Skeletal muscle tissue (tissue), 4 donors: Measurements from ENCODE around the gene TSPAN14. TPM values are rescaled to one million over a fixed set of nuclear protein-coding genes. Genes with fewer than 3 reads are reported as not detected.

ENCODE experiments used
- H3K27ac ChIP-seq: one replicate; pipeline ENCODE4 v1.7.0; 2013; ENCODE audit warnings: mild to moderate bottlenecking, low read depth, low read length, inconsistent platforms
- H3K27me3 ChIP-seq, 3 donors: one replicate each; pipeline ENCODE4 v1.7.0; 2013; ENCODE audit warnings: low read length in 3 of 3; ENCODE audit not compliant: control insufficient read depth in 3 of 3, insufficient read depth in 3 of 3
- H3K36me3 ChIP-seq, 3 donors: one replicate each; pipeline ENCODE4 v1.7.0; 2013; ENCODE audit warnings: low read length in 3 of 3; ENCODE audit not compliant: control insufficient read depth in 3 of 3, insufficient read depth in 3 of 3
- H3K4me1 ChIP-seq, 3 donors: one replicate each; pipeline ENCODE4 v1.7.0; 2013; ENCODE audit warnings: low read length in 3 of 3, mild to moderate bottlenecking in 3 of 3; ENCODE audit not compliant: control insufficient read depth in 3 of 3, insufficient read depth in 3 of 3
- H3K4me3 ChIP-seq, 3 donors: one replicate each; pipeline ENCODE4 v1.7.0; 2013; ENCODE audit warnings: low read length in 3 of 3
- H3K9ac ChIP-seq, 3 donors: one replicate each; pipeline ENCODE4 v1.7.0; 2013; ENCODE audit warnings: low read length in 3 of 3, mild to moderate bottlenecking in 3 of 3, moderate library complexity in 2 of 3, low read depth in 1 of 3
- H3K9me3 ChIP-seq, 3 donors: one replicate each; pipeline ENCODE4 v1.7.0; 2013; ENCODE audit warnings: low read length in 3 of 3; ENCODE audit not compliant: control insufficient read depth in 3 of 3
- total RNA-seq: library from RNA; depleted of rRNA; stranded (reverse); fragments of >200 nt; gene quantifications from one replicate; pipeline ENCODE4 v1.2.3, GENCODE V29; 2014
- donor health status: Osteomylitis.

Gene TSPAN14
- total RNA-seq, 1 donor from 2014 or later, result 6.3 TPM

DNA sequence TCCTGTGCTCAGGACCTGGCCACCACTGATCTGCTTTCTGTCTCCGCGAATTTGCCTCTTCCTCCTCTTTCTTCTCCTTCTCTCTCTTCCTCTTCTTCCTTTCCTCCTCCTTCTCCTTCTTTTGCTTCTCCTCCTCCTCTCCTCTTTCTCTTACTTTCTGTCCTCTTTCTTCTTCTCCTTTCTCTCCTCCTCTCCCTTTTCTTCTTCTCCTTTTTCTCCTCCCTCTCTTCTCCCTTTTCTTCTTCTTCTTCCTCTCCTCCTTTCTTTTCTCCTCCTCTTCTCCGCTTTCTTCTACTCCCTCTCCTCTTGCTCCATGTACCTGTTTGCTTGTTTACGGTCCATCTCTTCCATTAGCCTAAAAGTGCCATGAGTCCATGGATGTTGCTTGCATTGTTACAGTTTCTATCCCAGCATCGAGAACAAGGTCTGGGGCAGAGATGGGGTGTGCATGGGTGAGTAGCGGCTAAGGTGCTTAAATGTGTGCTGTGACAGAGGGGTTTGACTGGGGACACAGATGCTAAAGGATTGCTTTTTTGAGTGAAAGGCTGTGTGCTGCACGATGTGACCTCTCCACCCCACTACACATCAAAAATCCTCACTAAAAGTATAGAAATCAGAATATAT lies 91.3 kb downstream of the TSPAN14 start:
- Histone ChIP-seq H3K36me3 (no peaks in the 10 kb centered on the region), H3K4me3 (no peak overlapping the region), H3K4me1 (peaks cover 0 to 13% (median 8%) of the 10 kb centered on the region in 3 donors), H3K27ac (no peak overlapping the region), H3K9me3 (no peaks in the 10 kb centered on the region), H3K27me3 (peaks cover 0 to 7% (median 5%) of the 10 kb centered on the region in 3 donors), H3K9ac (no peak overlapping the region)

- H3K27ac ChIP-seq, result no peak overlapping the region
These were observed 98.1 kb downstream of the TSPAN14 start for GRCh38 chr10:80552151-80552646.

GRCh38 chr10:80553436-80553835 lies 99.3 kb downstream of the TSPAN14 start:
- no peak overlapping the region for H3K9ac ChIP-seq
- H3K36me3 ChIP-seq, result no peaks in the 10 kb centered on the region
- peaks cover 0 to 3% (median 0%) of the 10 kb centered on the region in 3 donors for H3K27me3 ChIP-seq
- H3K9me3 ChIP-seq, result no peaks in the 10 kb centered on the region
- peaks cover 0 to 7% (median 0%) of the 10 kb centered on the region in 3 donors for H3K4me1 ChIP-seq
- H3K27ac ChIP-seq, result no peak overlapping the region
- no peak overlapping the region for H3K4me3 ChIP-seq

More at GRCh38 chr10:80552151-80552646, 98.1 kb downstream of the TSPAN14 start:
- Histone ChIP-seq H3K9ac (no peak overlapping the region), H3K4me3 (no peak overlapping the region), H3K27me3 (peaks cover 0 to 3% (median 0%) of the 10 kb centered on the region in 3 donors), H3K9me3 (no peaks in the 10 kb centered on the region), H3K4me1 (peaks cover 0 to 7% (median 0%) of the 10 kb centered on the region in 3 donors), H3K36me3 (no peaks in the 10 kb centered on the region)

DNA sequence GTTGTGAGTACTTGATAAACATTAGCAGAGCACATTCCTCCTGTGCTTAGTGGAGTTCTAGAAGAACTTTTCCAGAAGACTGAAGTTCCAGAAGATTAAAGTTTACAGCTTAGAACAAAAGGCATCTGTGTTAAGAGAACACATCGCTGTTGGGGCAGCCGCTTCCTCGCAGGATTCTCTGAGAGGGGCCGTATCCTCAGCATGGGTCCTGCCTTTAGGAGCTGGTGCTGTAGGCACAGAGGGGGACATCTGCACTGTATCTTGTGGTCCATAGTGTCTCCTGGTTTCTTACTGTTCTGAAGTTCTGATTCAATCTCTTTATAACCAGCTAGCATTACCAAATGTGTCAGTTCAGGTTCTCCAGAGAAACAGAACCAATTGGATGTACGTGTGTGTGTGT lies 99.9 kb downstream of the TSPAN14 start:
- no peak overlapping the region for H3K9ac ChIP-seq
- H3K27me3 ChIP-seq, result peaks cover 0 to 3% (median 0%) of the 10 kb centered on the region in 3 donors
- H3K36me3 ChIP-seq, result no peaks in the 10 kb centered on the region
- no peak overlapping the region for H3K27ac ChIP-seq
- peaks cover 0 to 7% (median 0%) of the 10 kb centered on the region in 3 donors for H3K4me1 ChIP-seq
- no peak overlapping the region for H3K4me3 ChIP-seq
- H3K9me3 ChIP-seq, result no peaks in the 10 kb centered on the region

- Histone ChIP-seq H3K4me3 (no peak overlapping the region), H3K27ac (no peak overlapping the region), H3K27me3 (no peaks in the 10 kb centered on the region), H3K36me3 (no peaks in the 10 kb centered on the region), H3K4me1 (peaks cover 0 to 7% (median 0%) of the 10 kb centered on the region in 3 donors), H3K9ac (no peak overlapping the region), H3K9me3 (no peaks in the 10 kb centered on the region)
These were observed 101.3 kb downstream of the TSPAN14 start for GRCh38 chr10:80555415-80555814.

- Histone ChIP-seq H3K36me3 (no peaks in the 10 kb centered on the region), H3K4me3 (no peak overlapping the region)
These were observed 107.8 kb downstream of the TSPAN14 start for GRCh38 chr10:80561950-80562349.

GRCh38 chr10:80567292-80567691 lies 113.2 kb downstream of the TSPAN14 start:
- Histone ChIP-seq H3K27ac (no peak overlapping the region), H3K4me1 (no peaks in the 10 kb centered on the region), H3K9me3 (no peaks in the 10 kb centered on the region), H3K27me3 (peaks cover 0 to 18% (median 0%) of the 10 kb centered on the region in 3 donors), H3K36me3 (no peaks in the 10 kb centered on the region), H3K4me3 (no peak overlapping the region), H3K9ac (no peak overlapping the region)

More at GRCh38 chr10:80561950-80562349, 107.8 kb downstream of the TSPAN14 start:
- Histone ChIP-seq H3K27ac (no peak overlapping the region), H3K4me1 (no peaks in the 10 kb centered on the region), H3K9me3 (no peaks in the 10 kb centered on the region), H3K27me3 (peaks cover 0 to 4% (median 0%) of the 10 kb centered on the region in 3 donors), H3K9ac (no peak overlapping the region)

- Histone ChIP-seq H3K27ac (no peak overlapping the region), H3K4me3 (no peak overlapping the region), H3K9me3 (no peaks in the 10 kb centered on the region), H3K36me3 (no peaks in the 10 kb centered on the region), H3K4me1 (no peaks in the 10 kb centered on the region), H3K9ac (no peak overlapping the region), H3K27me3 (peaks cover 0 to 18% (median 0%) of the 10 kb centered on the region in 3 donors)
These were observed 115.2 kb downstream of the TSPAN14 start for GRCh38 chr10:80569131-80569895.

DNA sequence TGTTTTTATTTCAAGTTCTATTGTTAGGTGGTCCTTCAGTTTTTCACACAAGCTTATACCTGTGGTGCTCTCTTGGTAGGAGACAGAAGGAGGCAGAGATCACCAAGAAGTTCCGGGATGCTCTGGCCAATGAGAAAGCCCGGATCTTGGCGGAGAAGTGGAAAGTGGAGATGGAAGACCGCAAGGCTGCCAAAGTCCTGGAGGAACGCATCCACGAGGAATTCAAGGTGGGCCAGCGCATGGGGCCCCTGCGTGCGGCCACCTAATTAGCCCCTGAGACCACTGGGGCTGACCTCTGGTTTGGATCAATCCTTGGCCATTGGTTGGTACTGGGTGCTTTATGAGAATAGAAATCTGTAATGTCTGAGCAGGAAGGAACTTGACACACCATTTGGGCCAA lies 117.2 kb downstream of the TSPAN14 start:
- H3K36me3 ChIP-seq, result no peaks in the 10 kb centered on the region
- no peak overlapping the region for H3K27ac ChIP-seq
- H3K4me3 ChIP-seq, result no peak overlapping the region
- no peak overlapping the region for H3K9ac ChIP-seq
- no peaks in the 10 kb centered on the region for H3K4me1 ChIP-seq
- peaks cover 0 to 18% (median 0%) of the 10 kb centered on the region in 3 donors for H3K27me3 ChIP-seq
- H3K9me3 ChIP-seq, result peaks cover 0 to under 1% (median 0%) of the 10 kb centered on the region in 3 donors
